Embryonic facial prominence (tissue), 1 donor: ENCODE data around the gene ZC3H18.

Source experiments
- DNase-seq: peaks from one replicate; pipeline ENCODE4 v3.0.0-alpha.2; 2016; ENCODE audit errors: extremely low spot score

The ZC3H18 gene

DNA sequence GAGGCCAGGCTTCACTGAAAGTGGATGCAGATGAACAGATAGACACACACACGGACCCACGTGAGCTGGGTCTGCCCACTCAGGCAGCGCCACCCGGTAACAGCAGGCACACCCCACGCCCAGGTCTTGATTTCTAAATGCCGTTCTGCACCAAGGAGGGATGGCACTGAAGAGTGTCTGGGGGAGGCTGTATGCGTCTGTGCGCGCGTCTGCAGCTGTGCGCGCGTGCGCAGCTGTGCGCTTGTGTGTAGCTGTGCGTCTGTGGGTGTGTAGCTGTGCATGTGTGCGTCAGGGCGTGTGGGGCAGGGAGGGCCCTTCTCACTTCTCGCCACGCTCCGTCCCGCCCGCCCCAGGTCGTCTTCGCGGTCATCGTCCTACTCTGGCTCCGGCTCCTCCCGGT lies 52.7 kb downstream of the ZC3H18 start:
- DNase-seq: no peak

DNA sequence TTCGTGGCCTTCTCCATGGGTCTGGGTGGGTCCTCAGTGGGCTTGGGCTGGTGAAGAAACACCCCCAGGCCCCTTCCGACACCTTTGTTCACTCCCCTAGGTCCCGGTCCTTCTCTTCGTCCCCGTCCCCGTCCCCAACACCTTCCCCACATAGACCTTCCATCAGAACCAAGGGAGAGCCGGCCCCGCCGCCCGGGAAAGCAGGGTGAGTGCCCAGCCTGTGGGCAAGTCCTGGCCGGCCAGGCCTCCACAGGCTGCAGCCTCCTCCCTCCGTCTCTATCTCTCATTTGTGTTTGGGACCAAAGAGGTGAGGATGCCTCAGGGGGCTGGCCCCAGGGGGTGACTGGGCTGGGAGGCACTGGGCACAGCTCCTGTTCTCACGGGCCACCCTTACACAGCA lies 53.7 kb downstream of the ZC3H18 start:
- DNase-seq: no peak

DNA sequence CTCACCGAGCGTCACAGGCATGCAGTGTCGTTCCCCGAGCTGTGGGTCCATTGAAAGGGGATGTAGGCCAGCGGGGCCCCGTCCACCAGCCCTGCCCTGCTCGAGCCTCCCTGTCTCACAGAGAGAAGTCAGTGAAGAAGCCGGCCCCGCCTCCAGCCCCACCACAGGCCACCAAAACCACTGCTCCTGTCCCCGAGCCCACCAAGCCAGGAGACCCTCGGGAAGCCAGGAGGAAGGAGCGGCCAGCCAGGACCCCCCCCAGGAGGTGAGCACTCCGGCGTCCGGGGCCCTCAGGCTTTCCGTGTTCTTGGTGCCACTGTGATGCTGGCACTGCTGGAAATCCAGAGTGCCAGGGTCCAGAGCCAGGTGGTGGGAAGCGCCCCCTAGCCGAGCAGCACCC lies 54.3 kb downstream of the ZC3H18 start:
- no peak for DNase-seq

DNA sequence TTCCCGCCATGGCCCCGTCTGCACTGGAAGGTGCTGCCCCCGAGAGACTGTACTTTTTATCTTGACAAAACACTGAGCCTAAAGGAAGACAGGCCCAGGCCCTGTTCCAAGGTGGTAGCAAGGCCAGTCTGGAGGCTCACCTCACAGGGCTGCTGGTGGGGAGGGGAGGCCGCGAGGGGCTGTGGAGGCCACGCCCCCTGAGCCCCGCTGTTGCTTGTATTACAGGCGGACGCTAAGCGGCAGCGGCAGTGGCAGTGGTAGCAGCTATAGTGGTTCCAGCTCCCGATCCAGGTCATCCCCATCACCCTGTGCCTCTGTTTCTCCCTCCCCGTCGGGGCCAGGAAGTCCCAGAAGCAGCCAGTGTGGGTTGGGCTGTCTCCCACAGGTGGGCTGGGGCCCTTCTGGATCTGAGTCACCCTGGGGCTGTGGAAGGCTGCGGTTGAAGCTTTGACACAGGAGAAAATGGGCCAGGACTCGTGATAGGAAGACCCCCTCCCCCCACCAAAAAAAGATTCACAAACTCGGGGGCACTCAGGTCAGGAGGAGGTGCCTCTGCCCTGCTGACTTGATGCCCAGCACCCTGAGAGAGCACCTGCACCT lies 54.9 kb downstream of the ZC3H18 start:
- DNase-seq: no peak

DNA sequence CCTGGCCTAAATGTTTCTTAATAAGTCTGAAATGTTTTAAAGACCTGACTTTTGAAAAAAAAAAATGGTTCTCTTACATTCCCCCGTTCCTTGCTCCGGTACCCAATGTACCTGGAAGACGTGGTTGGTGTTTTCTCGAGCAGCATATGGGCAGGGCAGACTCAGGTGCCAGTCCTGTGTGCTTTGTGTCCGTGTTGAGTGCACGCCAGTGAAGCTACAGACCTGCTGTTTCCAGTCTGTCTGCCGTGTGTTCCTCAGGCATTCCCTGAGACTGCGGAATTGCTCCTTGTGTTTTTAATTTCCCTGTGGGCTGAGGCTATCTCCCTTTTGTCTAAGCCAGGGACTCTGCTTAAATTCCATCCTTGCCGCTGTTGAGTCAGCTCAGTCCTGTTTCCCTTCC lies 56.4 kb downstream of the ZC3H18 start:
- no peak for DNase-seq

DNA sequence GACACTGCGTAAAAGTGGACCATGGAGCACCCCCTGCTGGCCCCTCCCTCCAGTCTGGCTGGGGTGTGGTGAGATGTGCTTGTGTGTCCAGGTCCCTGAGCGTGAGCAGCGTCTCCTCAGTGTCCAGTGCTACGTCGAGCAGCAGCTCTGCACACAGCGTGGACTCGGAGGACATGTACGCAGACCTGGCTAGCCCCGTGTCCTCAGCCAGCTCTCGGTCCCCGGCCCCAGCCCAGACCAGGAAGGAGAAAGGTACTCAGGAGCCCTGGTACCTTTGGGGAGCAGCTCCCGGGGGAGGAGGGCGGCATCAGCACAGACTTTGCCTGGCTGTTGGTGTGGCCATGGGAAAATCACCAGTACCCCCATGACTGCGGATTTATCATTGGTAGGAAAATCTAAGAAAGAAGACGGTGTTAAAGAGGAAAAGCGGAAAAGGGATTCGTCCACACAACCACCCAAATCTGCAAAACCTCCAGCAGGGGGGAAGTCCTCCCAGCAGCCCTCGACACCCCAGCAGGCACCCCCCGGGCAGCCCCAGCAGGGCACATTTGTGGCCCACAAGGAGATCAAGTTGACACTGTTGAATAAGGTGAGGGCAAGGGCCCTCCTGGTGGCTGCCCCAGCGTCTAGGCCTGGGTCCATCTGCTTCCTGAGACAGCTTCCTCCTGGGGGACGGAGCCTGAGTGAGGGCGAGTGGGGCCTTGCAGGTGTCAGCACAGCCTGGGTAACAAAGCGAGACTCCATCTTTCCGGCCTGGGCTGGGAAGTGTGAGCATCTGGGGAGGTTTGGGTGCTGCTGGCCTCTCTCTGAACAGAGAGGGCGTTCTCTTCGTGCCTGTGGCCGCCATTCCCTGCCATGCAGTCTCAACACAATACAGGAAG lies 57.6 kb downstream of the ZC3H18 start:
- DNase-seq: no peak

DNA sequence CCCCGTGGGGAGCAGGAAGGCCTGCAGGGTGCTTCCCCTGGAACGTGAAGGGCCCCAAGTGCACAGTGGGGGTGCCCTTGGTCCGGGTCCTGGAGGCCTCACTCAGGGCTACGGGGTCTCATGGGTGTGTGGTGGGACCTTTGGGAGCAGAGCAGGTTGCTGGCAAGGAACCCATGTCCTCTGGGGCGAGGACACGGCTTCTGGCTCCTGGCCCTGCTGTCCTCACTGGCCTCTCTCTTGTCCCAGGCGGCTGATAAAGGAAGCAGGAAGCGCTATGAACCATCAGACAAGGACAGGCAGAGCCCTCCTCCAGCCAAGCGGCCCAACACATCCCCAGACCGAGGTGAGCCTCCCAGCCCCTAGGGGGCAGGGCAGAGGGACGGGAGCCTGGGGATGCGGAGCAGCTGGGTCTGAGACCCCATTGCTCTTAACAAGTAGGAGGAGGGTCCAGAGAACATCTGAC lies 58.3 kb downstream of the ZC3H18 start:
- no peak for DNase-seq

DNA sequence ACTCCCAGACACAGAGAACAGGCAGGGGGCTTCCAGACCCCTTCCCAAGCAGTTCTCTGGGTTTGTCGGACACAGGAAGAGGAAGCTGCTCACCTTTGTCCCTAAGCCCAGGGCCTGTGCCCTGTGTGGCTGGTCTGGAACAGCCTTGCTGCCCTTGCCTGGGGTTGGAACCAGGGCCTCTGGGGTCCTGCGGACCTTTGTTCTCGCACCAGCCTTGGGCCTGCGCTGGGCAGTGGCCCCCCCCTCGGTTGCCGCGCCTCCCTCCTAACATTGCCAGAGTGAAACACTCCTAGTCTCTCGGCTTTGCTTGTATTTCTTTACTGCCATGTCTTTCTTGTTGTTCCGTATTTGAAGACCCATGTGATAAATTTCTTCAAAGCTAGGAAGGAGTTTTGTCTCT lies 59.6 kb downstream of the ZC3H18 start:
- no peak for DNase-seq

DNA sequence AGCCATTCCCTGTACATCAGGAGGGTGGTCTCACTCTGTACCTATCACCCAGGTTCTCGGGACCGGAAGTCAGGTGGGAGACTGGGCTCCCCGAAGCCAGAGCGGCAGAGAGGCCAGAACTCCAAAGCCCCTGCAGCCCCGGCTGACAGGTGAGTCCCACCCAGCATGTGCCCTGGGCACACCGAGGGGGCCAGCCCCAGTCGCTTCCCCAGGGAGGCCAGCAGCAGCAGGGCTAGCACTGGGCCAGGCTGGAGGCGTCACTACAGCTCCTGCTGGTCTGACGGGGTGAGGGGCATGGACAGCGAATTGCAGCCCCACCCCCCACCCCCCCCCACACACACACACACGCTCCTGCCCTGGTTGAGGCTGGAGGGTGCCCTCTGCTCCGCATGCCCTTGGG lies 60.2 kb downstream of the ZC3H18 start:
- DNase-seq: no peak

DNA sequence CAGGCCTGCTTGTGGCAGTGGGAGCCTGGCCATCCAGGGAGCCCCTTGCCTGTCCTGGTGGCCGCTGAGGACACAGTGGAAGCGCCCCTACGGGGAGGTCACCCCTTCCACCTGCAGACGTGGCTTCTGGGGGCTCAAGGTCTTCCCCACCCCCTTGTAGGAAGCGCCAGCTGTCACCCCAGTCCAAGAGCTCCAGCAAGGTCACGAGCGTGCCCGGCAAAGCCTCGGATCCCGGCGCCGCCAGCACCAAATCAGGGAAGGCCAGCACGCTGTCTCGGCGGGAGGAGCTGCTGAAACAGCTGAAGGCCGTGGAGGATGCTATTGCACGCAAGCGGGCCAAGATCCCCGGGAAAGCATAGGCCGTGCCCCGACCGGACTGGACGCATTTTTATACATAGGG lies 60.7 kb downstream of the ZC3H18 start:
- DNase-seq: no peak

DNA sequence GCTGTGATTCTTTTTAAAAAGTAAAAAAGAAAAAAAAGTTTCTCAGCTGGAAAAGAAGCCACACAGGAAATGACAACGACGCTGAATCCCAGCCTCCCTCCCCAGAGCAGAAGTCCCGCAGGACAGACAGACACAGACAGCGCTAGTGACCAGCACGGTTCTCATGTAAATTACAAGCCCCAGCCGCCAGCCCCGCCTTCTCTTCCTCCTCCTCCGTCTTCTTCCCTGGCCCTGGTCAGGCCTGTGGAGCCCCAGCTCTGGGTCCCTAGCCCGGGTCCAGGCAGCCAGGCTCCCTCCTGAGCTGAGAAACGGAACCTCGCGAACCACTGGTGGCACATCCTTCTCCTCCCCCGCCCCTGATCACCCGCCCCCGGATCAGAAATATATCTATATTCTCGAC lies 61.2 kb downstream of the ZC3H18 start:
- DNase-seq: no peak

DNA sequence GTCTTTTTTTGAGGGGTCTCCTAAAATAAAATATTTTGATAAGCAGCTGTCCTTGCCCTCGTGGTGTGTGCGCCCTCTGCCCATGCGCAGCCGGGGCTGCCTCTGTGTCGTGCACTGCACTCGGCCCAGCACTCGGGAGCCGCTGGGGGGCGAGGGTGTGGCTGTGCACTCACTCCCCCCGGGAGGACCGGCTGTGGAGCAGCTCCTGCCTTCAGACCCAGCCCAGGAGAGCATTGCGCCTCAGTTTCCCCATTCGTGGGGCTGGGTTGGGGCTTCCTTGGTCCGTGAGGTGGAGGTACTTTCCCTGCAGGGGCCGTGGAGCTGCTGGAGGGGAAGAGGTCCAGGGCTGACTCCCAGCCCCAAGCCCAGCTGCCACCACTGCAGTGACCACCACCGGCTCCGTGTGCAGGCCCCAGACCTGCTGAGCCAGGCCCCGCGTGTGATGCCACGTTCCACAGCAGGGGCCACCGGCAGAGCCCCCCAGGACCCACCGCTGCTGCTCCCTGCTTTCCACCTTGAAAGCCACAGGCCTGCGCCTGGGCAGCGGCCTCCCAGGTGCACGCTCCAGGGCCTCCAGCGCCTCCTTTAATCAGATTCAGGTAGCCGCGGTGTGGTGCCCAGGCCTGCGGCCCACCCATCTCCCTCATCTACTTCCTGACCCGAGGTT lies 61.9 kb downstream of the ZC3H18 start:
- DNase-seq: no peak

DNA sequence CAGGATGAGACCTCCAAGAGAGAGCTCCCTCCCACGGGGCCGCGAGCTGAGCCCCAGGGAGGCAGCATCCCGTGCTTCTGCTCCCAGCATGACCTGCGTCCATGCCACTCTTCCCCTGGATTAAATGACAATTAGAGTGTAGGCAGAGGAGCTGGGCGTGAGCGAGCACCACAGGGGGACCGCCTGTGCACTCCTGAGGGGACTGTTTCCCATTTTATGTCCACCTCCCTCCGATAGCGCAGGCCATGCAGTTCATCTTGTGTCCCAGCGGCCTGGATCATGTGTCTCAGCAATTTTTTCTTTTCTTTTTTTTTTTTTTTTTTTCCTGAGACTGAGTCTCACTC lies 62.4 kb downstream of the ZC3H18 start:
- no peak for DNase-seq

DNA sequence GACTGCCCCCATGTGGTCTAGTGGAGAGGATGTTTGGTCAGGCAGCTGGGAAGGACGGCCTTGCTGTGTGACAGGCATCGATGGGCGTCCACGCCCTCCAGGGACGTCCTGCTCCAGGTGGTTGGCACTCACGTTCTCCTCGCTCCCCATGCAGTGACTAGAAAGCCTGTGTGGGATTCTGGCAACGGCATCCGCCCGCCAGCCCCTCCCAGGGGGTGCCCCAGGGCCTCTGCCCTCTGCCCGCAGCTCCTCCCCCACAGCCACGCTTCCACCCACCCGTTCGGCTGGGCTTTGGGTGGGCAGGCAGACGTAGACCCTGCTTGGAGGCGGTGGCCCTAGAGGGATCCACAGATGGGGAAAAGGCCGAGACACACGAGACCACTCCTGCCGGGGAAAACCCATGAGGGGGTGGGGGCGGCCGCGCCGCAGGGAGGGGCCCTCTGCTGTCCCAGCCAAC lies 63.5 kb downstream of the ZC3H18 start:
- DNase-seq: no peak

DNA sequence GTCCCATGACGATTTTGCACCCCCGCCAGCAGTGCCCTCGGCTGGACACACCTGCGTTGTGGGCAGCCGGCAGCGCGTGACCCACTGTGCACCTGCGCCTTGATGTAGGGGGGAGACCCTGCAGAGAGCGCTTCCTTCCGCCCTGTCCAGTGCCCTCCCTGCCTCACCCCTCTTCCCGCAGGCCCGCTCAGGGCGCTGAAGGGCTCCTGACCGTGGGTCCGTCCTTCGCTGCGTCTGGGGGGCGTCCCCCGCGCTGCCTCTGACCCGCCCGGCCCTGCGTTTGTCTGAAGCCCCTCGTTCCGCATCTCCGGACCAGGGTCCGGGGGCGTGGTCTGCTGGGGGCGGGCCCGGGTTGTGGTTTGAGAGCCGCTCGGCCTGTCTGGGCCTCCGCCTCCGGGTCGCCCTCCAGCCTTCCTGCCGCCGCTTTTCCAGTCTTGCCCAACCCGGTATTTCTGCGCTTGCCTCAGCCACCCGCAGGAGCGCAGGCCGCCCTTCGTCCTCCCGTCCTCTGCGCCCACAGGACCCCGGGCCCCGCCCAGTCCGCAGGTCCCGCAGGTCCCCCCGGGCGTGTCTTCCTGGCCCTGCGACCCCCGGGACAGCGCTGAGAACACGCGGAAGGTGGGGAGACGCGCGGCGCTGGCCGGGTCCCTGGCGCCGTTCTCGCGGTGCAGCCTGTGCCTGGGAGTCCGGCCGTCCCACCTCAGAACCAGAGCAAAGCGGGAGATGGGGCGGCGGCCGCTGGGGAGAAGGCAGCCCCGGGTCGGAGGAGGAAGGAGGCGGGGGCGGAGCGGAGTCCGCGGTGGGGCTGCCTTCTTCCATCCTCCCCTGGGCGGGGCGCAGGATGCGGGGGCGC lies 64.2 kb downstream of the ZC3H18 start:
- no peak for DNase-seq

DNA sequence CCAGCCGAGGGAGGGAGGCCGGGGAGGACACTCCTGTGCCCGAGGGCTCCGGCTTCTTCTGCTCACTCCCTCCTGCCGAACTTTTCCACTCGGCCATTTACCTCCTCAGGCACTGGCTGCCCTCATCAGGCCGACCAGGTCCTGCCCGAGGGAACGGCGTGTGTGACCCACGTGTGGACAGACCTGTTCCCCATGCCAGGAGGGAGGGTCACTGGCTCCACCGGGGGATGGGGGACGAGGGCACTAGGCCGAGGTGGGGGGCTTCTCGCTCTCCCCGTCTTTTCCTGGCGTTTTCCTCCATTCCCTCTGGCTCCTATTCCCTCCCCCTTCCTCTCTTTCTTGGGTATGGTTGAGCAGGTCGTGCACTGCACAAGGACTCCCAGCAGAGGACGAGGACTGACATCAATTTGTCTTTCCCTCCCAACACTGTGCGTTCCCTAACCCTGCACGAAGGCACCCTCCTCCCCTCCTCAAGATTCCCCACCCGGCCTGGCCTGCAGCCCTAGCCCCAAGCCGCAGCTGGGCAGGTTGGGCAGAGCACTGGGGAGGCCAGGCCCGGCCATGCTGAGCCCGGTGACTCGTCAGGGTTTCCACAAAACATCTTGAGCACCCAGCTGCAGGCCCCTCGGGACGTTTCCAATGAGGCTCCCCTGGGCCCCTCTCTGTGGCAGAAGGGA lies 64.9 kb downstream of the ZC3H18 start:
- no peak for DNase-seq

DNA sequence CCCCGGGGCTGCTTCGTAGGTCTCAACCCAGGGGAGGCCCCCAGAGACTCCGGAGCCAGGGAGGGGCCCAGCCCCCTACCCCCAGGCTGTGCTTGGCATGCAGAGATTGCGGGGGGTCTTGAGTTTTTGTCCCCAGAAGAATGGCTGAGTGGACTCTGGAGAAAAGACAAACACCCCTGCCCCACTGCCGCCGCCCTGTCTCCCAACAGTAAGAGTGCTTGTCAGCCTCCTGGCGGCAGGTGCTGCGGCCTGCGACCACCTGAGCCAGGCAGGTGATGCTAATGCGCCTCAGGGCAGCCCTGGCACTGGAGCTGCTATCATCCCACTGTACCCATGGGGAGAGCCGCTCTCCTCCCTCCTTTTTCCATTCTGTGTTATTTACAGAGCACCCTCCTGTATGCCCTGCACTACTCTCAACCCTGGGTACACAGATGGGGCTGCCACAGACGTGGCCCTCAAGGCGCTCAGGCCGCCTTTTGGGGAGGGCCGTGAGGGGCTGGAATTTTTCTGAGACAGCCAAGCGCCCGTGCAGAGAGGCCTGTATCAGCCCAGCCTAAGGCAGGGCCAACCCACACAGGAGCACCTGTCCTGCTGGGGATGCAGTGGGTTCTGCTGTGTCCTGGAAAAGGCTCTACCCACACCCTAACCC lies 65.6 kb downstream of the ZC3H18 start:
- no peak for DNase-seq

DNA sequence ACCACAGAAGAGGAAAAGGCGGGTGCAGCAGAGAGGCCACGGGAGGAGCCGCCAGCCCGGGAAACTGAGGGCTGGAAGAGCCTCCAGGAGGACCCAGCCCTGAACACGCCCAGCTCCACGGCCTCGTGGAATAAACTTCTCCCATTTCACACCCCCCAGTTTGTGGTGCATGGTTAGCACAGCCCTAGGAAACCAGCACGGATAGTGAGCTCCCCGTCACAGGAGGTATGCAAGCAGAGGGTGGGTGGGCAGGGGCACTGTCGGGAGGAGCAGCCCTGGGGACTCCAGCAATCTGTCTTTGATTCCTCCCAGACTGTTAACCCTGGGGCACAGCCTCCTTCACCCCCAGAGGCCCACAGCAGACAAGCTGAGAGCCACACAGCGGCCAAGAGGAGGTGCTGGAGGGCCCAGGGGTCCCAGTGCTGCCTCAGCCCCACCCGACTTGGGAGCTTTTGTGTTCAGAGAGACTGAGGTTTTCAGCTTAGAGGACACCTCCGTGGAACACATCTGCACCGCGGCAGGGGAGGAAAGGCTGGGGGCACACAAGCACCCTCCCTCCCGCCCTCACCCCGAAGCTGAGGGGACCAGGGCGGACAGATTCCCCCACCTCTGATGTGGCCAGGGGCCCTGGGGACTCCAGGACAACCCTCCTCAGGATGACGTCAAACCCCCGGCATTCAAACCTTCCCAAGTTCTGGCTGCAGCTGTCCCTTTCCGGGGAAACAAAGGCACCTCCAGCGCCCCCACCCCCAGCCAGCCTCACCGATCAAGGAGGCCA lies 66.5 kb downstream of the ZC3H18 start:
- DNase-seq: no peak

DNA sequence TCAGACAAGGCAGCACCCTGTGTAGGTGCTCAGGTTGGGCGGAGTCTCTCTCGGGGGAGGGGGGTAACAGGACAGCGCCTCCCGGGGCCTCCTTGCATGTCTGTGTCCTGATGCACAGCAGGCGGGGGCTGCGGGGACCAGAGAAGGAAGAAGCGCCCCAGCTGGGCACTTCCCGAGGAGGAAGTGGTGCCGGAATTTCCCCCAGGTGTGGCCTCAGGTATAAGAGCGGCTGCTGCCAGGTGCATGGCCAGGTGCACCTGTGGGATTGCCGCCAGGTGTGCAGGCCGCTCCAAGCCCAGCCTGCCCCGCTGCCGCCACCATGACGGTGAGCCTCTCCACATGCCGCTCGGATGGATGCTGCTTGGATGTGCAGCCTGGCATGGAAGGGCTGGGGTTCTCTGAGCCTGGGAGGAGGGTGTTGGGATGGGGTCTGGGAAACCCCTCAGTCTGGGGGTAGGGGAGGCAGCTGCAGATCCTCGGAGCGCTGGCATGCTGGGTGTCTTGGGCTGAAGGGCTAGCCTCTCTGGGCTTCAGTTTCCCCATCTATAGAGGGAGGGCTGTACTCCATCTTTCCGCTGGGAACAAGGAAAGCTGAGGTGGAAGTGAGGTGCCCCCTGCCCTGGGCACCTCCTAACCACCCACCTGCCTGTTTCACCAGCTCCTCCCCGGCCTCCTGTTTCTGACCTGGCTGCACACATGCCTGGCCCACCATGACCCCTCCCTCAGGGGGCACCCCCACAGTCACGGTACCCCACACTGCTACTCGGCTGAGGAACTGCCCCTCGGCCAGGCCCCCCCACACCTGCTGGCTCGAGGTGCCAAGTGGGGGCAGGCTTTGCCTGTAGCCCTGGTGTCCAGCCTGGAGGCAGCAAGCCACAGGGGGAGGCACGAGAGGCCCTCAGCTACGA lies 68.4 kb downstream of the ZC3H18 start, which contains the start of gene IL17C:
Gene IL17C, plus strand, starts transcription at position 250 of the 908 bp plus-strand sequence. Its CDS starts 70 bp downstream, at position 320.
- no peak for DNase-seq
